NCI-H510A treated with DMSO at 0.1 percent for 48 hours (cell line): Measurements from ENCODE around the gene PEPD.

Experiments
- DNase-seq: peaks from one replicate; lab custom pipeline; 2025; lab: John Stamatoyannopoulos, UW

PEPD gene

GRCh38 chr19:33458171-33458633 is 63.4 kb downstream of the PEPD start:
- no peak for DNase-seq

- DNase-seq = no peak
Measured at GRCh38 chr19:33456845-33457220, 64.8 kb downstream of the PEPD start.

- no peak for DNase-seq
Measured at GRCh38 chr19:33456076-33456844, 65.3 kb downstream of the PEPD start.

GRCh38 chr19:33453265-33453664 is 68.3 kb downstream of the PEPD start:
- DNase-seq = no peak

- no peak for DNase-seq
Measured at GRCh38 chr19:33450689-33451088, 70.9 kb downstream of the PEPD start.

- no peak for DNase-seq
Measured at GRCh38 chr19:33449799-33450198, 71.8 kb downstream of the PEPD start.

GRCh38 chr19:33448159-33448516 is 73.5 kb downstream of the PEPD start:
- no peak for DNase-seq

GRCh38 chr19:33447336-33448158 is 74.0 kb downstream of the PEPD start:
- DNase-seq = no peak

- DNase-seq = no peak
Measured at GRCh38 chr19:33446330-33447293, 75.0 kb downstream of the PEPD start.

- no peak for DNase-seq
Measured at GRCh38 chr19:33445442-33446329, 75.9 kb downstream of the PEPD start.

GRCh38 chr19:33444562-33445441 is 76.8 kb downstream of the PEPD start:
- no peak for DNase-seq

GRCh38 chr19:33443638-33444561 is 77.7 kb downstream of the PEPD start:
- no peak for DNase-seq

GRCh38 chr19:33442706-33443105 is 78.9 kb downstream of the PEPD start:
- no peak for DNase-seq

- DNase-seq = no peak
Measured at GRCh38 chr19:33441828-33442227, 79.8 kb downstream of the PEPD start.

- DNase-seq = no peak
Measured at GRCh38 chr19:33441277-33441699, 80.3 kb downstream of the PEPD start.

GRCh38 chr19:33440682-33441081 is 80.9 kb downstream of the PEPD start:
- DNase-seq = no peak

GRCh38 chr19:33440241-33440640 is 81.3 kb downstream of the PEPD start:
- no peak for DNase-seq

GRCh38 chr19:33438987-33439781 is 82.4 kb downstream of the PEPD start:
- DNase-seq = no peak
